Nephron (organoid): ENCODE results near the gene TMED6.

Experiments used
- H3K27ac Mint-ChIP-seq, 3 experiments: 2 replicates each; pipeline ENCODE4 v1.8.0; 2020; ENCODE audit warnings: mixed read lengths in 3 of 3, mild to moderate bottlenecking in 2 of 3, moderate library complexity in 1 of 3
- H3K27me3 Mint-ChIP-seq: 2 replicates; pipeline ENCODE4 v1.8.0; 2021; ENCODE audit warnings: low read depth, mild to moderate bottlenecking, moderate library complexity, mixed read lengths
- H3K36me3 Mint-ChIP-seq: 2 replicates; pipeline ENCODE4 v1.8.0; 2020; ENCODE audit warnings: low read depth, mixed read lengths
- H3K4me1 Mint-ChIP-seq: 2 replicates; pipeline ENCODE4 v1.8.0; 2020; ENCODE audit warnings: mixed read lengths
- H3K4me3 Mint-ChIP-seq, 3 experiments: 2 replicates each; pipeline ENCODE4 v1.8.0; 2020; ENCODE audit warnings: mild to moderate bottlenecking in 3 of 3, mixed read lengths in 3 of 3, moderate library complexity in 2 of 3
- H3K9me3 Mint-ChIP-seq: 2 replicates; pipeline ENCODE4 v1.8.0; 2020; ENCODE audit warnings: mixed read lengths
- TF ChIP-seq, protein P1 (sequence below), 3 experiments: fragments of 200-600 bp; sonication (generic); IDR thresholded peaks; one replicate each; pipeline ENCODE4 v1.5.0; 2021; ENCODE audit warnings: antibody characterized with exemption in 3 of 3; ENCODE audit not compliant: unreplicated experiment in 3 of 3

TMED6 gene

DNA sequence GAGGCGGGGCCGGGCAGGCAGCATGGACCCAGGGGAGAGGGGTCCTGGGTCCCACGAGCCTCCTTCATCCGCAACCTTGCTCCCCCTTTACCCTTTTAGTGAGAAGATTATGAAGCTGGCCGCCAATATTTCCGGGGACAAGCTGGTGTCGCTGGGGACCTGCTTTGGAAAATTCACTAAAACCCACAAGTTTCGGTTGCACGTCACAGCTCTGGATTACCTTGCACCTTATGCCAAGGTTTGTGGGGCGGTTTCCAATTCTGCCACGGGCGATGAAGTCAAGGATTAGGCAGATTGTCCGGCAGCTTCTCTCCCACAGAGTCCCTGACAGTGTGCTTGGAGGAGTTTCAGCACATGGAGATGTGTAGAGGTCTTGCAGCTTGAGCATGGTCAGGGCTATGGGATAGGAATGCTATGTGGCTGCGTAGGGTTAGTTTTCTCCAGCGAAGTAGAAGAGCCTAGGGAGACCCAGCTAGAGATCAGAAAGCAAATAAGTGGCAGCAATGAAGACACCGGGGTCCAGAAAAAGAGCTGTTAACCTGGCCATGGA, 11.4 kb downstream of the TMED6 start:
- no peaks in the 10 kb centered on the region for H3K9me3 Mint-ChIP-seq
- peaks cover 42% of the 10 kb centered on the region for H3K36me3 Mint-ChIP-seq
- no peaks in the 10 kb centered on the region for H3K27me3 Mint-ChIP-seq
- TF ChIP-seq, protein P1, sequence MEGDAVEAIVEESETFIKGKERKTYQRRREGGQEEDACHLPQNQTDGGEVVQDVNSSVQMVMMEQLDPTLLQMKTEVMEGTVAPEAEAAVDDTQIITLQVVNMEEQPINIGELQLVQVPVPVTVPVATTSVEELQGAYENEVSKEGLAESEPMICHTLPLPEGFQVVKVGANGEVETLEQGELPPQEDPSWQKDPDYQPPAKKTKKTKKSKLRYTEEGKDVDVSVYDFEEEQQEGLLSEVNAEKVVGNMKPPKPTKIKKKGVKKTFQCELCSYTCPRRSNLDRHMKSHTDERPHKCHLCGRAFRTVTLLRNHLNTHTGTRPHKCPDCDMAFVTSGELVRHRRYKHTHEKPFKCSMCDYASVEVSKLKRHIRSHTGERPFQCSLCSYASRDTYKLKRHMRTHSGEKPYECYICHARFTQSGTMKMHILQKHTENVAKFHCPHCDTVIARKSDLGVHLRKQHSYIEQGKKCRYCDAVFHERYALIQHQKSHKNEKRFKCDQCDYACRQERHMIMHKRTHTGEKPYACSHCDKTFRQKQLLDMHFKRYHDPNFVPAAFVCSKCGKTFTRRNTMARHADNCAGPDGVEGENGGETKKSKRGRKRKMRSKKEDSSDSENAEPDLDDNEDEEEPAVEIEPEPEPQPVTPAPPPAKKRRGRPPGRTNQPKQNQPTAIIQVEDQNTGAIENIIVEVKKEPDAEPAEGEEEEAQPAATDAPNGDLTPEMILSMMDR (IDR thresholded peaks at IDR 0.05; ENCODE audit: unreplicated experiment in 3 of 3), result no peak
- H3K27ac Mint-ChIP-seq, result peak overlapping the region; percentile 16 to 93 (median 87)
- peak overlapping the region; percentile 97 to 99 (median 98) for H3K4me3 Mint-ChIP-seq
- H3K4me1 Mint-ChIP-seq, result peaks cover 32% of the 10 kb centered on the region

DNA sequence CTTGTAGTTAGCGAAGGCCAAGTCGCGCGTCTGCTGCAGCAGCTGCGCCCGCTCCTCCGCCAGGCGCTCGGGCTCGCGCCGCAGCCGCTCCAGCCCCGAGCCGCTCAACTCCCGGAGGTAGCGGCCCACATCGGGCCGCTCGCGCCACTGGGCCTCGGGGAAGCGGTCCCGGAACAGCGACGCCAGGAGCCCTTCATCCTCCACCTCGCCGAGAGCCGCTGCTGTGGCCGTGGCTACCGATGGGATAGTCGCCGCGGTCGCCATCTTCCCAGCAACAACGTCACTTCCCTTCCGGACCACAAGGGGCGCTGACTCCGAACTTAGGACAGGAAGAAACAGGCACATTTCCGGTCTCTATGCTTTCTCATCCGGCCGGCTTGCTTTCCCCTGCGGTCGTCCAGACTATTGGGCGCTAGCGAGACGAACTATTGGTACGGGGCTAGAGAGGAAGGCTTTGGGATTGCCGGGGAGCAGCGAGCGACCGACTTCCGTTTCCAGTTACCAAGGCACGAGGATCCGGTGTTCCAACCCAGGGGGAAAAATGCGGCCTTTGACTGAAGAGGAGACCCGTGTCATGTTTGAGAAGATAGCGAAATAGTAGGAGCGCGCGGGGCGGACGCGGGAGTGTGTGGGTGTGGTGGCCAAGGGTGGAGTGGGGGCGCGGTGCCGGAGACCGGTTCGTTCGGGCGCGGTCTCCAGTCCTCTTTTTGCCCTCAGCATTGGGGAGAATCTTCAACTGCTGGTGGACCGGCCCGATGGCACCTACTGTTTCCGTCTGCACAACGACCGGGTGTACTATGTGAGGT, 12.1 kb downstream of the TMED6 start, which contains the start of the genes COG8 and NIP7:
TSS of gene COG8 (minus strand) at position 276 of the 806 bp plus-strand sequence. CDS start at position 264, 12 bp downstream.
TSS of gene NIP7 (plus strand) at position 484 of the 806 bp plus-strand sequence. CDS start at position 542, 58 bp downstream.
- TF ChIP-seq, protein P1 (IDR thresholded peaks at IDR 0.05; ENCODE audit: unreplicated experiment in 3 of 3), result peak; percentile 84 to 90 (median 85)
- Mint-ChIP-seq H3K4me1 (peaks cover 32% of the 10 kb centered on the region), H3K9me3 (no peaks in the 10 kb centered on the region), H3K36me3 (peaks cover 49% of the 10 kb centered on the region), H3K27me3 (no peaks in the 10 kb centered on the region), H3K4me3 (peak within 1 kb of the TSS; percentile 97 to 99 (median 98)), H3K27ac (peak within 1 kb of the TSS; percentile 87 to 93 (median 93))

DNA sequence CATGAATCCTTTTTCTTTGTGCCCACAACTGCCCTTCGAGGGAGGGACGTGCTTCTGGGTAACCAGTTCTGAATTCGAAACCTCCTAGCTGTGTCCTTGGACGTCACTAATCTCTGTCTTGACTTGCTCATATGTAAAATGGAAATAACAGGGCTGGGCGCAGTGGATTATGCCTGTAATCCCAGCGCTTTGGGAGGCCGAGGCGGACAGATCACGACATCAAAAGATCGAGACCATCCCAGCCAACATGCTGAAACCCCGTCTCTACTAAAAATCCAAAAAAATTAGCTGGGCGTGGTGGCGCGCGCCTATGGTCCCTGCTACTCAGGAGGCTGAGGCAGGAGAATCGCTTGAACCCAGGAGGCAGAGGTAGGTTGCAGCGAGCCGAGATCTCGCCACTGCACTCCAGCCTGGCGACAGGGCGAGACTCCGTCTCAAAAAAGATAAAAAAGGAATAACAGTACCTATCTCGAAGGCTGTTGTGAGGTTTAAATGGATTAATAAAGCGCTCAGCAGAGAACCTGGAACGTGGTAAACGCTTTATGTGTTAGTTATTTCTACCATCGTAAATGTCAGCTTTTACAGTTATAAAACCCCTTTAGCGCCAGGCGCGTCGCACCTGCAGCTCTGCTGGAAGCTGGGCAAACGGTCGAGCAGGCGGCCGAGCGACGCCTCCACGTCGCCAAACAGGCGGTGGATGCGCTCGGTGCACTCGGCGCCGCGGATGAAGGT, 12.9 kb downstream of the TMED6 start:
- Mint-ChIP-seq H3K9me3 (no peaks in the 10 kb centered on the region), H3K4me3 (peak overlapping the region; percentile 97 to 99 (median 98)), H3K36me3 (peaks cover 55% of the 10 kb centered on the region), H3K27ac (peak overlapping the region; percentile 87 to 93 (median 93)), H3K27me3 (no peaks in the 10 kb centered on the region), H3K4me1 (peaks cover 32% of the 10 kb centered on the region)
- TF ChIP-seq, protein P1 (IDR thresholded peaks at IDR 0.05; ENCODE audit: unreplicated experiment in 3 of 3), result no peak

DNA sequence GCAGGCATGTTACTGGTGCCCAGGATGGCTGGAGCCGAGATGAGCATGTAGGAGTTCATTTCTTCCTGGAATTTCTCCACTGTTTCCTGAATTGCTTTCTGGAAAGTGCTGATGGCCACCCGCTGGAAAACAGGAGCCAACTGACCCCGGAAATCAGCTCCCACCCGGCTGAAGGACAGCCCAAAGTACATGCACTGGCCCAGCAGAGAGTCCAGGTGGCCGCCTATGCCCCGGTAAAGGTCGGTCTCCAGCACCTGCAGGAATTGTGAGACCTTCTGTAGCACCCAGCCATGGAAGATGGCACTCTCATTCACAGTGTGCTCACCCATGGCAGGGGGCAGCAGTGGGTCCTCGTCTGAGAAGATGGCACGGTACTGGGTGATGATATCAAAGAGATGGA, 16.9 kb downstream of the TMED6 start:
- Mint-ChIP-seq H3K4me3 (peak overlapping the region in 1 of 3 experiments; percentile 45), H3K27ac (peak overlapping the region in 1 of 3 experiments; percentile 38), H3K9me3 (no peaks in the 10 kb centered on the region)

DNA sequence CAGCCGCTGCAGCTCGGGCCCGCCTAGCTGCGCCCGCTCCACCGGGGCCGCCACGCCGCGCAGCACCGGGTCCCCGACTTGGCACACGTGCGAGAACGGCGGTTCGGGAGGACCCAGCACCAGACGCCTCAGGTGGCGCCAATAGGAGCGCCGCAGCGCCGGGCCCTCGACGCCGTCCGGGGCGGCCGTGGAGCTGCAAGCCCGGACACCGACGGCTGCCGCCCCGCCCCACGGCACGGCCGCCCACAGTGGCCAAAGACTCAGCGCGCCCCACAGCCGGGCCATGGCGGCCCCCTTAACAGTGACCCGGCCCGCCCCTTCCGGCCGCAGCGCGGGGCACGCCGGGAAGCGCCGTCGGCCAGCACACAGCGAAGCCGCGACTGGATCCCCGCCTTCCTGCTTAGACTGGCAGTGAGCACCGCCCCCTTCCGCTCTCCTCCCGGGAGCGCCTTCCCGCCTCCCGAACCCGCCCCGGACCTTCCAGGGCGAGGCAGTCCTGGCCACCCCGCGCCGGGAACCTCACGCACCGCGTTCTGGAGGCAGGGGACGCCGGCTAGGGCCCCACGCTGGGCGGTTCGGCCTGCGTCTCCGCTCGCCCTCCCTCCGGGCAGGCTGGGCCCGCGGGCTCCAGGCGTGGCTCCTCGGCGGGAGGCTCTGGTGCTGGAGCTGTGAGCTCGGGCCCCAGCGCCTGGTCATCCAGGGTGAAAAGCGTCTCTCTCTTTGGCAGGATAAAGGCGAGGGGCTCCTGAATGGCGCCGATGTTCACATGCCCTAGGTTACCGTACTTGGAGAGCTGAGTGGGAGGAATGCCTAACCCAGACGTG, 21.1 kb downstream of the TMED6 start, which contains the start of gene PDF:
TSS of gene PDF (minus strand) at position 303 of the 824 bp plus-strand sequence. CDS start at position 285, 18 bp downstream.
- no peaks in the 10 kb centered on the region for H3K27me3 Mint-ChIP-seq
- H3K4me1 Mint-ChIP-seq, result peaks cover 31% of the 10 kb centered on the region
- H3K4me3 Mint-ChIP-seq, result peak within 1 kb of the TSS; percentile 82 to 87 (median 87)
- peaks cover 57% of the 10 kb centered on the region for H3K36me3 Mint-ChIP-seq
- H3K27ac Mint-ChIP-seq, result peak within 1 kb of the TSS; percentile 72 to 93 (median 93)
- TF ChIP-seq, protein P1 (IDR thresholded peaks at IDR 0.05; ENCODE audit: unreplicated experiment in 3 of 3), result no peak
- no peaks in the 10 kb centered on the region for H3K9me3 Mint-ChIP-seq

More for the DNA sequence above, 16.9 kb downstream of the TMED6 start:
- TF ChIP-seq, protein P1 (IDR thresholded peaks at IDR 0.05; ENCODE audit: unreplicated experiment in 3 of 3), result no peak
- Mint-ChIP-seq H3K36me3 (peaks cover 53% of the 10 kb centered on the region), H3K4me1 (peaks cover 22% of the 10 kb centered on the region), H3K27me3 (no peaks in the 10 kb centered on the region)
